ENCODE results near the gene PIK3C2G.

- TF ChIP-seq CTCF (conservative IDR thresholded peaks at IDR 0.05; ENCODE audit: low read depth, low read length), result no peak
- TF ChIP-seq EZH2 (IDR thresholded peaks at IDR 0.05; ENCODE audit: borderline replicate concordance, low read depth, low read length, poor library complexity, severe bottlenecking), result no peak
Measured at GRCh38 chr12:18270958-18271460, 9.7 kb downstream of the PIK3C2G start.

Data from A673 (cell line).